HS-5 (cell line): ENCODE measurements around the gene SOX10.
"Not testable (repeated sequence)": the region's sequence is repeated elsewhere in the genome, so short reads cannot be mapped to it uniquely, and the experiment has no call there.

Experiments
- DNase-seq: peaks from one replicate; pipeline ENCODE4 v3.0.0-alpha.2; 2012; ENCODE audit warnings: low read depth

SOX10 gene

DNA sequence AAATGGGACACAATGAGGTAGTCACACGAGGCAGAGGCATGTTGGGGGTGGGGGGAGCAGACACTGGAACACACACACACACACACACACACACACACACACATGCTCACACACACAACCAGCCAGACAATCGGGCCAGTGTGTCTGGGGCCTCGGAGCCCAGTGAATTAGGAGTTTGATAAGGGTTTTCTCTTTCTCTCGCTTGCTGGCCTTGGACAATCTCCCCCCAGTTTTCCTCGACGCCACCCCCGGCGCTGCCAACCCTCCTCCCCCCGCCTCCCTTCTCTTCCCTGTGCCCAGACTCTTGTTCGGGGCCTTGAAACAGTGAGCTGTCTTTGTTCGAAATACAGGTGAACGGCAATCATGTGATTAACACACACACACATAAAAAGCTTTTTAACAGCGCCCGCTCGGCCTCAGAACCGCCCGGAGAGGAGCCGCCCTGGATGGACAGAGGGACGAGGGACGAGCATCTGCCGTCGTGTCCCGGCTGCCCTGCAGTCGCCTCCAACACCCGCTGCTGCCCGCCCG, 1.5 kb upstream of the SOX10 start:
- no peak for DNase-seq

DNA sequence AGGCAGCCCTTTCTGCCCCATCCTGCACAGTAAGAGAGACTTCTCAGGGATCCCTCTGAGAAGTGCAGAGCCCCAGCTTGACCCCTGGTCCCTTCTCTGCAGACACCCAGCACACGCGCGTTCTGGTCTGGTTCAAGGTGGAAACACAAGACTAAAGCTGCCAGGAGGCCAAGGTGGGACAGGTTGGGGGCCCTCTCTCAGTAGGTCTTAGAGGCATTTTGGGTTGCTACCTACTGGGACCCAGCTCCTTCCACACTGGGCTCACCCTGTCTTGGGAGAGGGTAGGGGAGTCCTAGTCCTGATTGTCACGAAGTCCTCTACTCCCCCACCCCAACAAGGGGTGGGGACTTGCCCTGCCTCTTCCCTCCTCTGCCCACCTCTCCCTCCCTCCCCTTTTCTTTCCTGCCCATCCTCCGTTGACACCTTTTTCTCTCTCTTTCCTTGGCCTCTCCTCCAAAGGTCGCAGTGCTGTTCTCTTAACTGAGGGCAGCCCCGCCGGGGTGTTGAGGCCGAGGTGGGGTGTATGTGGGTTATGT, 763 bp upstream of the SOX10 start:
- DNase-seq = no peak

DNA sequence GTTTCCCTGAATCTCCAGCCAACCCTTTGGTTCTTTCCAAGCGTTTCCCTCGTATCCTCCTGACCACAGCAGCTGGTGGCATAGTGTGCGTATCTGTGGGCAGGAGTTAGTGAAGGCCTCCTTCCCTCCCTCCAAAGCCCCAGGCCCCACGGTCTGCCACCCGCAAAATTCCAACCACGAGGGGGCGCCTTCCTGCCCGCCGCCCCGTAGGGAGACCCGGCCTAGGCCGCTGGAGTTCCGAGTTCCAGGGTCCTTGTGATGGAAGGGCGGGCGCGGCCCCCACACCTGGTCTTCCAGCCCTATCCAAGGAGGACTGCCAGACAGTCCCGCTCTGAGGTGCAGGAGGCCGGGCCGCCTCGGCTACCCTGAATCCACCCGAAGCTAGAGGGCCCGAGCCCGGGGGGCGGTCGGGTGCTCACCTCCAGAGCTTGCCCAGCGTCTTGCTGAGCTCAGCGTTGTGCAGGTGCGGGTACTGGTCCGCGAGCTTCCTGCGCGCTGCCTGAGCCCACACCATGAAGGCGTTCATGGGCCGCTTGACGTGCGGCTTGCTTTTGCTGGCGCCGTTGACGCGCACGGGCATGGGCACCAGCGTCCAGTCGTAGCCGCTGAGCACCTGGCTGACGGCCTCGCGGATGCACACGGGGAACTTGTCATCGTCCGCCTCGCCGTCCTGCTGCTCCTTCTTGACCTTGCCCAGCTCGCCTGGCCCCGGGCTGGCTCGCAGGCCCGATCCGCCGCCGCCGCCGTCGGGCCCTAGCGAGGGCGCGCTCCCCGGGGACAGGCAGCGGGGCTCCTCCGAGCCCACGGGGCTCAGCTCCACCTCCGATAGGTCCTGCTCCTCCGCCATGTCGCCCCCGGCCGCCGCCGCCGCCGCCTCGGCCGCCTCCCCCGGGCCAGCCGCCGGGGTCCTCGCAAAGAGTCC, 1.2 kb downstream of the SOX10 start:
- no peak for DNase-seq

DNA sequence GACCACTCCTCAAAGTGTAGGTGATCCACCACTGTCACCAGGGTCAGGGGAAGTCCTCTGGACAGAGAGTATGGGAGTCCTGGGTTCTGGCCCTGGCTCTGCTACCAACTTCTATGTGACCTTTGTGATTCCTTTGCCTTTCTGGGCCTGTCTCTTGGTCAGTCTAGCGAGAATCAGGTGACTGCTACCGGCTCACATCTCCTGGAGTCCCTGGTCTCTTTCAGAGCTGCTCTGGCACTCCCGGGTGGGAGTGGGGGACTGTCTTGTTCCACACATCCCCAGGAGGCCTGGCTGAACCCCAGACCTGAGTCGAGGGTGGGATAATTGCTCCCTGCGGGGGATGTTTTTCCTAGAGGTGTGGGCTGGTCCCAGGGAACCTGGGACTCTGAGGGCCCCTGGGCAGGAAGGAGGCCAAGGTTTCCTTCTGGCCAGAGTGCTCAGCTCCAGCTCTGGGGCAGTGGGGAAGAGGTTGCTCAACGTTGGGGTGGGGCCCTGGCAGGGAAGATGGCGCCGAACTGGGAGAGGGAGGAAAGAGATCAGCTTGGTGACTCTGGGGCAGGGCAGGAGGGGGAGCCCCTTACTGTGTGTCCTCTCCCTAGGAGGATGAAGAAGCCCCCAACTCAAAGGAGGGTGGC, 2.1 kb downstream of the SOX10 start:
- no peak for DNase-seq

DNA sequence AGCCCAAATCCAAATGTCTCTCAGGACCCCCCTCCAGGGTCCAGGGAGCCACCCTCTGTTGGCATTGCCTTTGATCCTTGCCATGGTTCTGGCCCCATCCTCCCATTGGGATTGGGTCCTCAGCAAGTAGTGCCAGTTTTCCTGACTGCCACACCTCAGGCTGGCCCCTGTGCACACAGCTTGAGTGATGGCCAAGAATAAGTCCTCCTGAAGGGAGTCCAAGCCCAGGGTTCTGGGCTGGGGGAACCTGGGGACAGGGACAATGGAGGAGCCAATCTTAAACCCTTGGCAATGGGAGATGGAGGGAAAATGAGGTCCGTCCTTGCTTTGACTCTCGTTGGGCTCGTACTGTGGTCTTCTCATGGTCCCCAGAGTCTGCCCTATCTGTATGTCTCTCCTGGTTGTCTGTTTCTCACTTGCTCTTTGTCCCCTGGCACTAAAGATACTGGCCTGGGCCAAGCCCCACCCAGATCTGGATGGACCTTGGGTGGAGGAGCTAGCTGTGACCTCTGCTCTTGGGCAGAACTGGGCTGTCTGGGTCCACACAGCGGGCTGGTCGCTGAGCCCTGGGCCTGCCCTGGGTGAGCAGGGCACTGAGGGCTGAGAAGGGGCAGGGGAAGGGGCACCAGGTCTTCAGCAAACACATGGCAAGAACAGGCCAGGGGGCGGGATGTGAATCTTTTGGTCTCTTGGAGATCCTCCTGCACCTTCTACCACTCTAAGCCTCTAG, 2.9 kb downstream of the SOX10 start:
- DNase-seq = no peak

DNA sequence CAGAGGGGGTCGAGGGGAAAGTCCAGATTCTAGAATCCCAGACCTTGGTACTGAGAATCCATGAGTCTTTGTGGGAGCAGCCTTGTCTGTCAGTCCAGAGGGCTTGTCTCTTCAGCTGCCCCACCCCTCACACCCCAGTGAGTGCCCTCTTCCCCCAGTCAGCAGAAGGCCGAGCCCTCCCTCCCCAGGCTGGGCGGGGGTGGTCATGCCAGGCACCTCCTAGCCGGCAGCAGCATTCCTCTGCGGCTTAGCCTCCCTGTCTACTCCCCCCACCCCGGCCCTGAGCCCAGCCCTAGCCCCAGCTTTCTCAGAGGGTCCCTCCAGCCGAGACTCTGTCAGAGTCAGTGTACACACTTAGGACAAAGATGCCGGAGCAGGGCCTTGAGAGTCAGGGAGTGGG, 4.6 kb downstream of the SOX10 start:
- DNase-seq = no peak

DNA sequence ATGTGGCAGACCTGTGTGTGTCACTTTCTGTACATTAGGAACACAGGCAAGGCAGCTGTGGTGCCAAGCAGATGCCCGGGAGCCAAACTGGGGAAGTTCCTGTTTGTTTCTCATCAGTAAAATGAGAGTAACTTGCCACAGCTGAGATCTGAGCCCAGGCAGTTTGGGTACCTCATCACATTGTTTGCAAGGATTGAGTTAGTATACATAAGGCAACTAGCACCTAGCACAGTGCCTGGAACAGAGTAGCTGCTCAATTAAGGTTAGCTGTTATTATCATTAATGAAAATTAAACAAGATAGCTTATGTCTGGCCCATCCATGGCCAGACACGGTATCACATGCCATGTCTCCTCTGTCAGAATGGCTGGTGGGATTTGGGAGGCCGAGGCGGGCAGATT, 7.8 kb downstream of the SOX10 start:
- no peak for DNase-seq

DNA sequence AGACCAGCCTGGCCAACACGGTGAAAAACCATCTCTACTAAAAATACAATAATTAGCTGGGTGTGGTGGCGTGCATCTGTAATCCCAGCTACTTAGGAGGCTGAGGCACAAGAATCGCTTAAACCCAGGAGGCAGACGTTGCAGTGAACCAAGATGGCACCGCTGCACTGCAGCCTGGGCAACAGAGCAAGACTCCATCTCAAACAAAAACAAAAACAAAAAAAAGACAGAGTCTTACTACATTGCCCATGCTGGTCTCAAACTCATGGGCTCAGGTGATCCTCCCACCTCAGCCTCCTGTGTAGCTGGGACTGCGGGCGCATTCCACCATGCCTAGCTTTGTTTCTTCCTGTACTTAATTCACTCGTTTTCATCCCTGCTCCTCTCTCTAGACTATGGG, 8.3 kb downstream of the SOX10 start:
- not testable (repeated sequence) for DNase-seq

DNA sequence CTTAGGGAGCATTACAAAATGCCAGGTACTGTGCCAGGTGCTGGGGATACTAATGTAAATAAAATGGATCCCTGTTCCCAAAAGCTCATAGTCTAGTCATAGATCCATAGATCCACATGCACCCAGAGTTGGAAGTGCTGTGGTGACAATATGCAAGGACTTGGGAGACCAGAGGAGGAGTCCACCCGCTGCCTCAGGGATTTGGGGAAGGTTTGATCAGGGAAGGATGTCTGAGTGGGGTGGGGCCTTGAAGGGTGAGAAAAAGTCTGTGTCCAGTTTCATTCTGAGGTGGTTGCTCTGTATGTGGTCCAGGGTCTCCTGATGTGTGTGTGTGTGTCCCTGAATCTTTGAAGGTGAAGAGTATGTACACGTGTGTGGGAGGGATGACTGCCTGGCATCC, 9.2 kb downstream of the SOX10 start:
- no peak for DNase-seq

DNA sequence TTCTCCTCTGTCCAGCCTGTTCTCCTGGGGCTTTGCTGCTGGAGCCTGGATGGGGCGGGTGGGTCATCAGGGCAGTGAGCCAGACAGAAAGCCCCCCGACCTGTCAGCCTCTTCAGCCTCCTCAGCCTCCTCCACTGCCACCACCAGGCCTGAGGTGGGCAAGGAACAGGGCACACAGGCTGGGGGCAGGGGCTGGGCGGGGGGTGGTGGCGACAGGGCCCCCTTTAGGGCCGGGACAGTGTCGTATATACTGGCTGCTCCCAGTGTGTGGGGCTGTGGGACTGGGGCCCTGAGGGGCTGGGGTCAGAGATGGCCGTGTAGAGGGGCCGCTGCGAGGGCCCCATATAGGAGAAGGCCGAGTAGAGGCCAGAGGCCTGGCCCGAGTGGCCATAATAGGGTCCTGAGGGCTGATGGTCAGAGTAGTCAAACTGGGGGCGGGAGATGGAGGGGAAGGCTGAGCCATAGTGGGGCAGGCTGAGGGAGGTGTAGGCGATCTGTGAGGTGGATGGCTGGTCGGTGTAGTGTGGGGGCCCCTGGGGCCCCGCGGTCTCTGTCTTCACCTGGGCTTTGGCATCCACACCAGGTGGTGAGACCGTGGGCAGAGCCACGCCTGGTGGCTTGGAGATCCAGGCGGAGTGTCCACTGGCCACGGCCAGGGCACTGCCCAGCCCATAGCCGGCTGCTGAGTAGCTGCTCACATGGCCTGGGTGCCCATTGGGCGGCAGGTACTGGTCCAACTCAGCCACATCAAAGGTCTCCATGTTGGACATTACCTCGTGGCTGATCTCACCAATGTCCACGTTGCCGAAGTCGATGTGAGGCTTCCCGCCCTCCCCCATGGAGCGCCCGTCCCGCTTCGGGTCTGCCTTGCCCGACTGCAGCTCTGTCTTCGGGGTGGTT, 10.8 kb downstream of the SOX10 start:
- DNase-seq = no peak

DNA sequence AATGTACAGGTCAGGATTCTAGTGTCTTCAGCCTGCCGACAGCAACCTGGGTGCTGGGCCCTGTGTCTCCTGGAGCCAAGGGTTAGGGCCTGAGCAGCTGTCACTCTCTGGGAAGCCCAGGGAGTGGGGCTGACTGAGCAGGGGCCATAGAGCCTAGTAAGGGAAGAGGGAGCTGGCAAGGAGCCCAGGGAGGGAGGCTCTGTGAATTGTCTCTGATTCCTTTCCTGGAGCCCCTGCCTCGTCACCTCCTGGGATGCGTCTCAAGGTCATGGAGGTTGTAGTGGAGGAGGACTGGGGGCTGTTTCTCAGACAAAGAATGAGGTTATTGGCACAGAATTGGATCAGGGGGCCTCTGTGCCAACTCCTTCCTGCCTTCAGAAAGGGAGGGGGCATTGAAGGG, 11.8 kb downstream of the SOX10 start:
- no peak for DNase-seq

DNA sequence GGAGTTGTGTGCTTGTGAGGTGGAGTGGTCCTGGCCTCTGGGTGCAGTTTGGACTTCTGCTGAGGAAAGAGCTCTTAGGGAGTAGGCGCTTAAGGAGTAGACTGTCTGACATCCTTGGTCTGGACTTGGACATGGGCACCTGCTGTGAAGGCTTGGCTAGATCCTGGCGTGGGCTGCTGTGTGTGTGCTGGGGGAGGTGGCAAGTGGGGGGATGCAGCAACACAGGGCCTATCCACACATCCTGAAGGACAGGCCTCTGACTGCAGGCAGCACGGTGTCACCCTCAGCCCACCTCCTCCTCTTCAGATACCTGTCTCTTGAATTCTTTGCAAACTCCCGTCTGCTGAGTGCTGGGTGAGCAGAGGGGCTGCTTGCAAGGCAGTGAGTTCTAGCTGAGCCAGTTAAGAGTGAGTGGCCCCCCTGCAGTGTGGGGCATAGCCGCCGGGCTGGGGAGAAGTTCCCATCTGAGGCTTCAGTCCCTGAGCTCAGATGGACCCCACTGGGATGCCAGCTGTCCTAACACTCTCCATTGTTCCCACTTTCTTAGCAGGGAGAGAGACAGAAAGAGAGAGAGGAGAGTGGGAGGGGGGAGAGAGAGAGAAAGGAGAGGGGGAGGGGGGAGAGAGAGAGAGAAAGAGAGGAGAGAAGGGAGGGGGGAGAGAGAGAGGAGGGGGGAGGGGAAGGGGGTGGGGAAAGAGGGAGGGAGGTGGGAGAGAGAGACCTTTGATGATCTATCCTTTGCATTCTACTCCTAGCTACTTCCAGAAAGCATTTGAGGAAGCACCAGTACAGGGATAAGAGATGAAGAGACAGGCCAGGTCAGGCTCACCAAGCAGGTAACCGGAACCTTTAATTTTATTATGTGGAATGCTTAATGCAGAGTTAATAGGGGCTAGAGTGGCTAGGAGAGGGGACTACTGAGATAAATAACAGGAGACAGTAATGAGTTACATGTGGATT, 12.6 kb downstream of the SOX10 start:
- no peak for DNase-seq

DNA sequence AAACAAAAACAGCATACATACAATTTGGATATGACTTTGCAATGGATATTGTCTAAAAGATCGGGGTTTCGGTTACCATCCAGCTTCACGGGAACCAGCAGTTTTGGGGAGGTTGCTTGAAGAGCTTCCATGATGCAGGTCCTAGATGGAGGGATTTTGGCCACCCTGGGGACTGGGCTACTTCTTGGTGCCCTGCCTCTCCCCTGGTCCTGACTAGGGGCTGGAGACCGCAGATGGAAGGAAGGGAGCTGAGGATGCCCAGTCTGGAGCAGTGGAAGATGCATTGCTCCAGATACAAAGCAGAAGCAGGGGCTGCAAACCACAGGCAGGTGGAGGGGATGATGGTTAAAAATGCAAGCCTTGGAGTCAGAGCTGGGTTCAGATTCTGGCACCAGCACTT, 13.5 kb downstream of the SOX10 start:
- DNase-seq = no peak

DNA sequence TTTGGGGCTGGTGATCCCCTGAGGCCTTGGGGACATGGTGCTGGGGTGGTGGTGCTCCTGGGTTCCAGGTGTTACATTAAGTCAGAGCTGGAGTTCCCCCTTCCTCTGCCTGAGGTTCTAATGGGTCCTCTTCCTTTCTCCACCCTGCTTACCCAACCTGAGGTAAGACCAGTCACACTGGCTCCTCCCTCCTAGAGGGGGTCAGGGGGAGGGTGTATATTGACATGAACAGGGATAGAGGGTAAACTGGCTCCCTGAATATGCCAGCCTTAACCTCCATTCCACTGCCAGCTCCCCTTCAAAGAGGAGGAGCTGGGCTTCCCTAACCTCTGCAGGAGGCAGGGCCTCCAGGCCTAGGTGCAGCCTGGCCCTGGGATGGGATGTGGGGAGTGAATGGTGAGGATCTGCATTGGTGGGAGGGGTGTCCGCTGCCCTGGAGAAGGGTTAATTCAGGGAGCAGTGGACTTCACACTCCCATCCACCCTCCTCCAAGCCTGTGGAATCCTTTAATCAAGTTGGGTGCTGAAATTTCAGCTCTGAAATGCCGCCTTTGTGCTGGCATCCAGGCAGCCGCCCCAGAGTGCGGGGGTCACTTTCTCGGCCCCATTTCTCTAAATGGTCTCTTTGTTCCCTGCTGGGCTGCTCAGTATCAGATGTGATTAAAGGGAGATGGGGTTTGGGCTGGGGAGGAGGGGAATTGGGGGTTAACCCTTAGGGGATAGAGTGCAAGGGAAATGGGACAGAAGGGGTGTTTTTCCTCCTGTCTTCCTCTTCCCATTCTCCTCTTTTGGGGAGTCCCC, 15.7 kb downstream of the SOX10 start:
- no peak for DNase-seq

DNA sequence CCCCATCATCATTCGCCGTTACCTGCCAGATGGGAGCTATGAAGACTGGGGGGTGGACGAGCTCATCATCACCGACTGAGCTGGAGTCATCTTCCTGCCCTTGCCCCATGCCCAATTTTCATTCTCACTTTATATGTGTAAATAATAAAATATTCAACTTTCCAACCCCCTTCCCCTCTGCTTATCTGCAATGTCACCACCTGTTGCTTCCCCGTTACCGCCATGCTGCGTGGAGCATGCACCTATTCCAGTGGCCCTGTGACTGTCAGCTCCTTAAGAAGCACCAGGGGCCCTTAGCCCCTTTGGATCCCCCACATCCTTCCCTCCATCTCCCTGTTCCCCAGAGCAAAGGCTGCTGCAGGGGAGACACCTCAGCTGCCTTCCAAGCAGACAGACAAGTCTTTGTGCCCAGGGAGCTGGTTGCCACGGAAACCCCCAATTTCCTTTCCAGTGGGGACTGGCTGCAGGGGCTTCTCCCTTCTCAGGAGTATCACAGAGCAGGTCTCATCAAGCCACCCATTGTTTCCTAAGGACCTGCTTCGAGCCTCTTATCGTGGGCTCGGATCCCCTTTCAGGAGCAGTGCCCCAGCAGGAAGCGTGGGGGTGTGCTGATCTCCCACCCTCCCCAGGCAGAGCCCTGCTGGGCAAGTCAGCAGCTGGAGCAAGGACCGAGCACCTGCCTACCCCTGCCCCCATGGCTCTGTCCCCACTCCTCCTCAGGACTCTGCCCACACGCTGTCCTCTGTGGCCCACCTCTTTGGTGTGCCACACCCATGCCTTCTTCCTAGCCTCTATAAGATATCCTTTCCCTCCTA, 16.5 kb downstream of the SOX10 start:
- no peak for DNase-seq

DNA sequence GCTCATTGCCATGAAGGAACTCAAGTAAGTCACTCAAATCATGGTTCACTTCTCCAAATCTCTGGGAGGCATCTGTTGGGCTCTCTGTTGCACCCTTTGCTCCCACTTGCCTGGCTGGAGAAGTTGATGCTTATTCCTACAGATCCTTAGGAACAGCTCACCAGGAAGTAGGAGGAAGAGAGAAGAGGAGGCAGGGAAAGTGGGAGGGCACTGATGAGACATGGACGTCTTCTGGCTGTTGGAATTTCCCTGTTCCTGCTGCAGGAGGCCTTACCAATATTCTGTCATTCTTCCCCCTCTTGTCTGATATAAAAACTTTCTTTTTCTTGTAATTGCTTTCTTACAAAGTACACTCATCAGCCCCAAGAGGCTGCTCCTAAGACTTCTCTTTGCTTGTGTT, 17.2 kb downstream of the SOX10 start:
- no peak for DNase-seq

DNA sequence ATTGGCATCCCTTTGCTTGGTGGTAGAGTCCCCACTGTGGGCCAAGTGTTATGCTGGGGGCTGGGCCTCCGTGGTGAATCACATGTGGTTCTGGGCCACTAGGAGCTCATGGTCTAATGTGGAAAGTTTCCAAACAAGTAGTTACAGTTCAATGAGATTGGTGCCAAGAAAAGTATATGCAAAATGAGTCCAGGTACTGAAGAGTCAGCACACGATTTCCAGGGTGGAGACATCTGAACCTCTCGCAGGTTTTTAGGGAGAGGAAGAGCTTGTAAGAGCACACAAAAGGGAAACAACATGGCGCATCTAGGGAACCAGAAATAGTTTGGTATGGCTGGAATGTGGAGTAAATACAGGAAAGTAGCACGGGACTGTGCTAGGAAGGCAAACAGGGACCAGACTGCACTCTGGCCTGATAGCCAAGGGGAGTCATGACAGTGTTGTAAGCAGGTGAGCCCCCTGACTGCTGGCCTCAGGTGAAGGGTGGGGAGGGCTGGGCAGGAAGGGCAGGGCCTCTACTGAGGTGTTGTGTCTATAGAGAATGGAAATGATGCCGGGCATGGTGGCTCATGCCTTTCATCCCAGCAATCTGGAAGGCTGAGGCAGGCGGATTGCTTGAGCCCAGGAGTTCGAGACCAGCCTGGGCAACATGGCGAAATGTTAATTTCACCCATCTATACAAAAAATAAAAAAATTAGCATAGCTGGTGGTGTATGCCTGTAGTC, 18.3 kb downstream of the SOX10 start:
- DNase-seq = no peak

DNA sequence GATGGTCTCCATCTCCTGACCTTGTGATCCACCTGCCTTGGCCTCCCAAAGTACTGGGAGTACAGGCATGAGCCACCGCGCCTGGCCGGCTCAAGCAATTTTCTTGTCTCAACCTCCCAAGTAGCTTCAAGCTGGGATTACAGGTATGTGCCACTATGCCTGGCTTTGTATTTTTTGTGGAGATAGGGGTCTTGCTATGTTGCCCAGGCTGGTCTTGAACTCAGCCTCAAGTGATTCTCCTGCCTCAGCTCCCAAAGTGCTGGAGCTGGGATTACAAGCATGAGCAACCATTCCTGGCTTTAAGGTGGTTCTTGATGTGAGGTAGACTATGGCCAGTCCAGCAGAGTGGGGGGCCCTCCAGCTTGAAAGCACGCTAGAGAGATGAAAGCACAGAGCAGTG, 23.3 kb downstream of the SOX10 start:
- no peak for DNase-seq
